CD4-positive, alpha-beta T cell treated with Interleukin-12 subunit alpha and Interleukin-12 subunit beta, for 1 hour (primary cell): ENCODE data around the gene N4BP3.
A peak's percentile ranks its signal among the peaks of the same experiment; 100 is the strongest.

Experiments
- DNase-seq: peaks from one replicate; pipeline ENCODE4 v3.0.0-alpha.2; 2020

Gene N4BP3

GRCh38 chr5:178104492-178104891 lies 8.8 kb upstream of the N4BP3 start:
- no peak for DNase-seq

DNA sequence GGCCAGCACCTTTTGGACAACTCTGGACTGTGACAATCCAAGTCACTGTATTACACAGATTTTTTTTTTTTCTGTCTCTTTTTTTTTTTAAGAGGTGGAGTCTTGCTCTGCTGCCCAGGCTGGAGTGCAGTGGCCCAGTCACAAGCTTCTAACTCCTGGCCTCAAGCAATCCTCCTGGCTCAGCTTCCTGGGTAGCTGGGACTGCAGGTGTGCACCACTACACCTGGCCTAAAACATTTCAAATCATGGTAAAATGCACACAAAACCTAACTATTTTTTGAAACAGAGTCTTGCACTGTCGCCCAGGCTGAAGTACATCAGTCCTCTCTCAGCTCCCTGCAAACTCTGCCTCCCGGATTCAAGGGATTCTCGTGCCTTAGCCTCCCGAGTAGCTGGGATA lies 7.2 kb upstream of the N4BP3 start:
- DNase-seq, result no peak

GRCh38 chr5:178106556-178107239 lies 6.6 kb upstream of the N4BP3 start:
- no peak for DNase-seq

DNA sequence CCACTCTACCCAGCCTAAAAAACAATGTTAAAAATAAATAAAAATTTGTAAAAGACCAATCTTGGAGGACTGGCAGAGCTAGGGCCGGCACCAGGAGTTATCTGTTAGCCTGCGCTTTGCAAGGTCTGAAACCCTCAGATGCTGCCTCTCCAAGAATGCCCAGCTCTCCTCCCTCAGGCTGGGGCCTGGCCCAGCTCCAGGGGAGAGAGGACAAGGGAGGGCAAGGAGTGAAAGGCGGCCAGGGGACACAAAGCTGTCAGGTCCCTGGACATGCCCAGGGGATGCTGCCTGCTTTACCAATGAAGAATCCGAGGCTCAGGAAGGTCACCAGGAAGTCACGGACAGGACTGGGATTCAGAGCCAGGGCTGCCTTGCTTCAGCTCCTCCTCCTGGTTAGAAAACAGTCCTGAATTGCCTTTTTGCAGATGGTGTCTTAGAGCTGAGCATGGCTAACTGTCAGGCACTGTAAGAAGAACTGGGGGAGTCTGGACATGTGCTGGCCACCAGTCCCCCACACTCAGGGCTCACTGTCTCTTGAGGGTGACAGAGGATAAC lies 5.5 kb upstream of the N4BP3 start:
- DNase-seq, result no peak

- DNase-seq, result no peak
Observed at GRCh38 chr5:178108446-178108845, 4.9 kb upstream of the N4BP3 start.

DNA sequence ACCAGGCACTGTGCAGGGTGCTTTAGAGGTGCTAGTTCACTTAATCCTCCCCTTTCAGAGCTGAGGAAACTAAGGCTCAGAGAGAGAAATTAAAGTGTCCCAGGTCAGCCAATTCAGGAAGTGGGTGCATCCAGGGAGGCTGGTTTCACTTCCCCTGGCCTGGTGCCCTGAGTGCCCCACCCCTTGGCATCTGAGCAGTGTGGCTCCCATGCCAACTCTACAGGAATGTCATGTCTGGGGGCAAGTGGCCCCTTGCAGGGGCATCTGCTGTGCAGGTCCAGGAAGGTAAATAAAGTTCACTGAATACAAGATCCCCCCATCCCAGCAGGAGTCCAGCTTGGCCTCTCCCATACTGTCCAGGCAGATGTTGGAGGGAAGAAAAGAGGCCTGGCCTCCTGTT lies 4.4 kb upstream of the N4BP3 start:
- DNase-seq, result no peak

DNA sequence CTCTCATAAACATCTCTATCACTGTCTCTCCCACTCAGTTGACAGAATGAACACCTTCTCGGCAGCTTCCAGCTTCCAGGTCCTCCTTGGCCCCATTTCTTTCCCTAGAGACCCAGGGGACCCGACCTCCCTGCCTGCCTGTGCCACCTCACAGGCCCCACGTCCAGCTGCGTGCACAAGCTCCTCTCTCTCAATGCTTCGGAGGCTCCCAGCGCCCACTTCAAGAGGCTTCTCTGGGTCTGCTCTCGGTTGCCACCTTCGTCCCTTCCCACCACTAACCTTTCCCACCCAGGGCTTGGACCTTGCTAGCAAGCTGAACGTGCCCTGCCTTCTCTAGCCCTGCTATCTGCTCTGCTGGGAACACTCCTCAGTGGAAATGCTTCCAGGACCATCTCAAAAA lies 2.8 kb upstream of the N4BP3 start:
- no peak for DNase-seq

DNA sequence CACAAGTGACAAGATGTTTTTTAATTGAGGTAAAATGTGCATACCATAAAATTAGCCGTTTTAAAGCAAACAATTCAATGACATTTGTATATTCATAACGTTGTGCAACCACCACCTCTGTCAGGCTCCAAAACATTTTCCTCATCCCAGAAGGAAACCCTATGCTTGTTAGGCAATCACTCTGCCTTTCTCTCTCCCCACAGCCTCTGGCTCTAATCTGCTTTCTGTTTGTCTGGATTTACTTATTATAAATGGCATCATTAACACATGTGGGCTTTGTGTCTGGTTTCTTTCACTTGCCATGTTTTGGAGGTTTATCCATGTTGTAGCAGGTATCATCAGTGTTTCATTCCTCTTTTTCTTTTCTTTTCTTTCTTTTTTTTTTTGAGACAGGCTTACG lies 1.4 kb upstream of the N4BP3 start:
- no peak for DNase-seq

DNA sequence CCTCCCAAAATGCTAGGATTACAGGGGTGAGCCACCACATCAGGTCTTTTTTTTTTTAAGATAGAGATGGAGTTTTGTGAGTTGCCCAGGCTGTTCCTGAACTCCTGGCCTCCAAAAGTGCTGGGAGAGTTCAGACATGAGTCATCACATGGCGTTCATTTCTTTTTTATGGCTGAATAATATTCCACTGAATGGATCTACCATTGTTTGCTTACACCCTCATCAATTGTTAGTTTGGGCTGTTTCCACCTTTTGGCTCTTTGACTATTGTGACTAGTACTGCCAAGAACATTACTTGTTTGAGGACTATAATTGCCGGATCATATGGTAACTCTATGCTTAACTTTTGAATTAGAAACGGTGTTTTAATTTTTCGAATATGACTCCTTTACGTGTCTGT lies 787 bp upstream of the N4BP3 start:
- DNase-seq, result no peak

- DNase-seq, result no peak
Observed at GRCh38 chr5:178113841-178114324, 551 bp downstream of the N4BP3 start.

DNA sequence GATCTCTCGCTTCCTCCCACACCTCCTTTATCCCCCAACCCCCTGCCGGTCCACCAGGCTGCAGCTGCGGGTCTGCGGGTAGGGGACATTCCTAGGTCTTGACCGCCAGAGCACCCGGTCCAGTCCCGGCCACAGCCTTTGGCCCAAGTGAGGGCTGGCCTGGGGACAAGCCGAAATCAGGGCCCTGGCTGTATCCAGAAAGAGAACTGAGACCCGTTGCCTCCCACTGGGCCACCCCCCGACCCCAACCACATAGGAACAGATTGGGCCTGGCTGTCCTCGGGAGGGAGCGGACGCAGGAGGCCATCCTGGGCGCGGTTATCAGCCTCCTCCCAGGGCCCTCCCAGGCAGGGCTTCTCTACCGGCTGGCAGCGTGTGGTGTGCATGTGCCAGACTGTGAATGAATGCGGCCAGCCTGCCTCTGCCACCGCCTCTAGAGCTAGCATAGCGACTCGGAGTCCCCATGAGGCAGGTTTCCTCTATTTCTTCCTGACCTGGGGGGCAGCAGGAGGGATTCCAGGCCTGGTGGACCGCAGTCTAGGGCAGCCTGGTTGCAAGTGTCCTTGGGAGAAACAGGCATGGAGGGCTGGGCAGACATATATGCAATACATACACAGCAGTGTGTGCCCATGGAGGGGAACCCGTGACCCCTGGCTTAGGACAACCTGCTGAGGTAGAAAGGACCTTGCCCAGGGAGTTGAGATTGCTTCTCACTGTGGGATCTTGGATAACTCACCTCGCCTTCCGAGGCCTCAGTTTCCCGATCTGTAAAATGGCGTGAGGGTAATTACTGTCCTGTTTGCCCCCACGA lies 1.2 kb downstream of the N4BP3 start:
- peak; percentile 71 for DNase-seq

- DNase-seq, result peak; percentile 48
Observed at GRCh38 chr5:178115136-178115813, 1.9 kb downstream of the N4BP3 start.

DNA sequence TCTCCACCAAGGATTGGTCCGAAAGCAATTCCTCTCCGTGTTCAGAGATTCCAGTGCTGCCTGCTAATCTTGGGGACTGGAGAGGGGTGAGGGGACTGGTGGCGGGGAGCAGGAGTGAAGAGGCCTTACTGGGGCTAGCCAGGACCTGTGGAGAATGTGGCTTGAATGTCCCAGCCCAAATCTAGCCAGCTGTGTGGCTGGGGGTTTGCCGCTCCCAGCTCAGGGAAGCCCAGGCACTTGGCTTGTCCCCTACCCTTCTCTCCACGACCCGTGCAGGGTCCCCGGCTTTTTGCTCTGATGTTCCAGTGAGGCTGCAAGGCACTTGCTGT lies 2.4 kb downstream of the N4BP3 start:
- DNase-seq, result no peak

DNA sequence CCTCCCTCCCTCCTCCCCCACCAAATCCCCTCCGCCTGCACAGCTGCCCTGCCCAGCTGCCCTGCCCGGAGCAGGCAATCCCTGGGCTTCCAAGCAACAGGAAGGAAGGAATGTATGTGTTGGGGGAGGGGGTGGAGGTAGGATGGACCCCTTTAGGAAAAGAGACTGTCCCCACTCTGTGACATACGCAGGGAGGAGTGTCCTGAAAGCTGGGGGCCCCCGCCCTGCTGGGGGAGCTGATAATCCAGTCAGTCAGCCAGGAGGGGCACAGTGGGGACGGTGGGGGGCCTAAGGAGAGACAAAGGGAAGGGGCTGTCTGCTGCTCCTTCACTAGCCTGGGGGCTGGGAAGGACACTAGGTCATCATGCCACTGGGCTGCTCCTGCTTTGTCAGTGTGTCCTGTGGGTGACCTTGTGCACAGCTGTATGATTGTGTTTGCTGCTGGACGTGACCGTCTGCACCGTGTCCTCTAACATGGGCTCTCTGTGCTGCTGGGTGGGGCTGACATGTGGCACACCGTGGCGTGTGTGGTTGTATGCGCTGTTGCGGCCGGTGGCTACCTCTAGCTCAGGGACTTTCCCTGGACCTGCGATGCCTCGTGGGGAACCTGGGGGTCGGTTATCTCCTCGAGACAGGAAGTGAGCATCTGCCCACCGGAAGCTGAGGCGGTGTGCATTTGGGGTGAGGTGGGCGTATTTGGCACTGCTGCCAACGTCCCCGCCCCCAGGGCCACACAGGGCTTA lies 3.0 kb downstream of the N4BP3 start:
- peak; percentile 89 for DNase-seq

GRCh38 chr5:178117923-178118701 lies 4.8 kb downstream of the N4BP3 start:
- DNase-seq, result no peak

- no peak for DNase-seq
Observed at GRCh38 chr5:178119915-178120606, 6.7 kb downstream of the N4BP3 start.

GRCh38 chr5:178120607-178121357 lies 7.5 kb downstream of the N4BP3 start:
- DNase-seq, result peak; percentile 86

- no peak for DNase-seq
Observed at GRCh38 chr5:178121391-178122276, 8.3 kb downstream of the N4BP3 start.

GRCh38 chr5:178122346-178122745 lies 9.0 kb downstream of the N4BP3 start:
- DNase-seq, result no peak
